BLaER1 treated with 17β-estradiol and CSF1 and Interleukin-3, amounts not matched to agents 10 nM and 100 nM (cell line): Measurements from ENCODE around the gene IL1RN.
A peak's percentile ranks its signal among the peaks of the same experiment; 100 is the strongest.

Source experiments
- H3K27ac ChIP-seq, 11 experiments: shearing (Covaris generic); formaldehyde crosslinking; 2 replicates each; pipeline ENCODE4 v1.8.1; 2022
- H3K27me3 ChIP-seq, 11 experiments: shearing (Covaris generic); formaldehyde crosslinking; 2 replicates each; pipeline ENCODE4 v1.8.1; 2022
- H3K36me3 ChIP-seq, 11 experiments: shearing (Covaris generic); formaldehyde crosslinking; 2 replicates each; pipeline ENCODE4 v1.8.1; 2022
- H3K4me1 ChIP-seq, 10 experiments: shearing (Covaris generic); formaldehyde crosslinking; 2 replicates each; pipeline ENCODE4 v1.8.1; 2022
- H3K4me2 ChIP-seq, 11 experiments: shearing (Covaris generic); formaldehyde crosslinking; 2 replicates each; pipeline ENCODE4 v1.8.1; 2022
- H3K4me3 ChIP-seq, 10 experiments: shearing (Covaris generic); formaldehyde crosslinking; 2 replicates each; pipeline ENCODE4 v1.8.1; 2022
- H3K9ac ChIP-seq, 11 experiments: shearing (Covaris generic); formaldehyde crosslinking; 2 replicates each; pipeline ENCODE4 v1.8.1; 2022
- H3K9me3 ChIP-seq, 11 experiments: shearing (Covaris generic); formaldehyde crosslinking; replicated peaks in 1 of 11; 2 replicates each; pipeline ENCODE4 v1.8.1; 2022
- H4K20me1 ChIP-seq, 11 experiments: shearing (Covaris generic); formaldehyde crosslinking; 2 replicates each; pipeline ENCODE4 v1.8.1; 2022
- Cebpa-rat ChIP-seq, 11 experiments: shearing (Covaris generic); IDR thresholded peaks; 2 replicates each; pipeline ENCODE4 v1.8.1; 2022

The IL1RN gene

GRCh38 chr2:113112871-113113270 lies 14.5 kb upstream of the IL1RN start:
- Histone ChIP-seq H4K20me1 (no peaks in the 10 kb centered on the region), H3K27ac (no peak overlapping the region; a peak in 1 of 22 replicates), H3K36me3 (no peaks in the 10 kb centered on the region), H3K9ac (no peak overlapping the region), H3K27me3 (no peaks in the 10 kb centered on the region), H3K4me3 (no peak overlapping the region), H3K9me3 (no peaks in the 10 kb centered on the region), H3K4me1 (peaks cover 23 to 97% (median 48%) of the 10 kb centered on the region in 10 experiments), H3K4me2 (peak overlapping the region in 4 of 11 experiments; percentile 57 to 86 (median 84); a peak in 8 of 22 replicates)
- TF ChIP-seq Cebpa-rat (IDR thresholded peaks at IDR 0.05), result no peak

- H3K4me2 ChIP-seq, result peak overlapping the region in 4 of 11 experiments; percentile 34 to 93 (median 66); a peak in 8 of 22 replicates
- no peaks in the 10 kb centered on the region for H4K20me1 ChIP-seq
- no peaks in the 10 kb centered on the region for H3K27me3 ChIP-seq
- no peak overlapping the region for H3K9ac ChIP-seq
- no peak overlapping the region; a peak in 1 of 22 replicates for H3K27ac ChIP-seq
- no peak overlapping the region for H3K4me3 ChIP-seq
- TF ChIP-seq Cebpa-rat (IDR thresholded peaks at IDR 0.05), result no peak
- H3K4me1 ChIP-seq, result peaks cover 19 to 100% (median 41%) of the 10 kb centered on the region in 10 experiments
- H3K9me3 ChIP-seq, result no peaks in the 10 kb centered on the region
- no peaks in the 10 kb centered on the region for H3K36me3 ChIP-seq
Observed at GRCh38 chr2:113113807-113114206, 13.6 kb upstream of the IL1RN start.

GRCh38 chr2:113114224-113114945 lies 13.0 kb upstream of the IL1RN start:
- TF ChIP-seq Cebpa-rat (IDR thresholded peaks at IDR 0.05), result no peak
- Histone ChIP-seq H3K4me2 (peak overlapping the region in 5 of 11 experiments; percentile 61 to 93 (median 78); a peak in 8 of 22 replicates), H3K9ac (no peak overlapping the region), H3K4me1 (peaks cover 19 to 100% (median 41%) of the 10 kb centered on the region in 10 experiments), H4K20me1 (no peaks in the 10 kb centered on the region), H3K27ac (no peak overlapping the region; a peak in 1 of 22 replicates), H3K36me3 (no peaks in the 10 kb centered on the region), H3K4me3 (no peak overlapping the region), H3K9me3 (no peaks in the 10 kb centered on the region), H3K27me3 (no peaks in the 10 kb centered on the region)

- peaks cover 19 to 100% (median 41%) of the 10 kb centered on the region in 10 experiments for H3K4me1 ChIP-seq
- H3K4me3 ChIP-seq, result no peak overlapping the region
- H3K9ac ChIP-seq, result no peak overlapping the region
- H3K9me3 ChIP-seq, result no peaks in the 10 kb centered on the region
- peak overlapping the region in 1 of 11 experiments; percentile 61; a peak in 1 of 22 replicates for H3K27ac ChIP-seq
- H4K20me1 ChIP-seq, result no peaks in the 10 kb centered on the region
- H3K4me2 ChIP-seq, result peak overlapping the region in 9 of 11 experiments; percentile 61 to 93 (median 81); a peak in 16 of 22 replicates
- H3K36me3 ChIP-seq, result no peaks in the 10 kb centered on the region
- no peak for TF ChIP-seq Cebpa-rat (IDR thresholded peaks at IDR 0.05)
- H3K27me3 ChIP-seq, result no peaks in the 10 kb centered on the region
Observed at GRCh38 chr2:113114996-113115395, 12.4 kb upstream of the IL1RN start.

- Histone ChIP-seq H3K4me2 (peak overlapping the region; percentile 61 to 93 (median 81)), H3K27me3 (no peaks in the 10 kb centered on the region), H3K4me3 (no peak overlapping the region), H3K9ac (no peak overlapping the region), H3K27ac (peak overlapping the region in 6 of 11 experiments; percentile 6 to 61 (median 32); a peak in 10 of 22 replicates), H4K20me1 (no peaks in the 10 kb centered on the region), H3K9me3 (no peaks in the 10 kb centered on the region), H3K36me3 (no peaks in the 10 kb centered on the region), H3K4me1 (peaks cover 19 to 99% (median 46%) of the 10 kb centered on the region in 10 experiments)
- TF ChIP-seq Cebpa-rat (IDR thresholded peaks at IDR 0.05), result no peak
Observed at GRCh38 chr2:113116100-113116958, 11.1 kb upstream of the IL1RN start.

- no peaks in the 10 kb centered on the region for H3K27me3 ChIP-seq
- peak overlapping the region in 5 of 11 experiments; percentile 61 to 93 (median 78); a peak in 9 of 22 replicates for H3K4me2 ChIP-seq
- TF ChIP-seq Cebpa-rat (IDR thresholded peaks at IDR 0.05), result no peak
- no peaks in the 10 kb centered on the region for H3K36me3 ChIP-seq
- H3K4me3 ChIP-seq, result no peak overlapping the region
- 0 out of 22 replicates have a peak overlapping the region, but pooled peaks of 1 of the 11 experiments have one; percentile 29 for H3K27ac ChIP-seq
- no peaks in the 10 kb centered on the region for H4K20me1 ChIP-seq
- H3K9ac ChIP-seq, result no peak overlapping the region
- H3K4me1 ChIP-seq, result peaks cover 19 to 99% (median 39%) of the 10 kb centered on the region in 10 experiments
- no peaks in the 10 kb centered on the region for H3K9me3 ChIP-seq
Observed at GRCh38 chr2:113117541-113118262, 9.7 kb upstream of the IL1RN start.

- H3K9me3 ChIP-seq, result no peaks in the 10 kb centered on the region
- H3K27ac ChIP-seq, result no peak overlapping the region
- no peaks in the 10 kb centered on the region for H3K27me3 ChIP-seq
- no peak for TF ChIP-seq Cebpa-rat (IDR thresholded peaks at IDR 0.05)
- H3K4me2 ChIP-seq, result peak overlapping the region in 4 of 11 experiments; percentile 61 to 93 (median 74); a peak in 7 of 22 replicates
- no peak overlapping the region for H3K4me3 ChIP-seq
- H3K36me3 ChIP-seq, result no peaks in the 10 kb centered on the region
- H3K9ac ChIP-seq, result no peak overlapping the region
- no peaks in the 10 kb centered on the region for H4K20me1 ChIP-seq
- H3K4me1 ChIP-seq, result peaks cover 19 to 99% (median 42%) of the 10 kb centered on the region in 10 experiments
Observed at GRCh38 chr2:113118263-113118657, 9.1 kb upstream of the IL1RN start.

- H3K27ac ChIP-seq, result no peak overlapping the region
Observed at GRCh38 chr2:113119111-113119510, 8.3 kb upstream of the IL1RN start.

More at GRCh38 chr2:113119111-113119510, 8.3 kb upstream of the IL1RN start:
- H3K4me3 ChIP-seq, result no peak overlapping the region
- H3K9me3 ChIP-seq, result no peaks in the 10 kb centered on the region
- no peak for TF ChIP-seq Cebpa-rat (IDR thresholded peaks at IDR 0.05)
- no peak overlapping the region for H3K9ac ChIP-seq
- H3K36me3 ChIP-seq, result no peaks in the 10 kb centered on the region
- no peaks in the 10 kb centered on the region for H3K27me3 ChIP-seq
- peaks cover 23 to 100% (median 48%) of the 10 kb centered on the region in 10 experiments for H3K4me1 ChIP-seq
- peak overlapping the region in 4 of 11 experiments; percentile 23 to 93 (median 70); a peak in 7 of 22 replicates for H3K4me2 ChIP-seq
- H4K20me1 ChIP-seq, result no peaks in the 10 kb centered on the region
